ENCODE results near the gene C1QTNF8.

GRCh38 chr16:1063728-1064127 lies 32.3 kb downstream of the C1QTNF8 start:
- no peak for TF ChIP-seq CTCF (IDR thresholded peaks at IDR 0.05)
- TF ChIP-seq EZH2 (IDR thresholded peaks at IDR 0.05; ENCODE audit: borderline replicate concordance, insufficient read depth, low read depth, low read length, poor library complexity, severe bottlenecking): no peak

Data from B cell (primary cell).